Mucosa of descending colon (tissue), 3 donors: Measurements from ENCODE around the gene KIAA0232. TPM values are rescaled to one million over a fixed set of nuclear protein-coding genes. Genes with fewer than 3 reads are reported as not detected.

Source experiments
- ATAC-seq: fragments of 200-7000 bp; cut with Tn5 transposase; one replicate; pipeline ENCODE4 v1.9.1; 2020; ENCODE audit warnings: mild to moderate bottlenecking, moderate library complexity
- DNase-seq, 3 donors: peaks; one replicate each; pipeline ENCODE4 v3.0.0-alpha.2; 2020
- H3K36me3 ChIP-seq: fragments of 200-600 bp; one replicate; pipeline ENCODE4 v1.8.0; 2021; ENCODE audit warnings: low read depth, mild to moderate bottlenecking
- H3K4me1 ChIP-seq: fragments of 200-600 bp; one replicate; pipeline ENCODE4 v1.8.0; 2021; ENCODE audit warnings: low read depth, mild to moderate bottlenecking
- H3K4me3 ChIP-seq: fragments of 200-600 bp; one replicate; pipeline ENCODE4 v1.8.0; 2021; ENCODE audit warnings: mild to moderate bottlenecking
- H3K9me3 ChIP-seq: fragments of 200-600 bp; one replicate; pipeline ENCODE4 v1.8.0; 2021; ENCODE audit warnings: mild to moderate bottlenecking
- intact Hi-C, 2 donors: fragments of 100-400 bp; cut with DNase I in 1 of 2; cut with micrococcal nuclease in 1 of 2; formaldehyde crosslinking; loops; one replicate each; pipeline versions ENCODE4 v1.11.0 to v1.11.1; 2022; cut with DNase I, micrococcal nuclease
- total RNA-seq, 3 donors: library from RNA; stranded (reverse); fragmentation: NEBNext Ultra II Directional in 2 of 3; extraction: Animal tissue kit (Norgen Biotek cat#: 25700) in 2 of 3; gene quantifications; one replicate each; pipeline versions ENCODE4 v1.2.1 to v1.2.4, GENCODE V29; 2021 to 2023
- TF ChIP-seq, protein P1 (sequence below): fragments of 200-600 bp; IDR thresholded peaks from one replicate; pipeline ENCODE4 v1.8.0; 2022; ENCODE audit warnings: antibody characterized with exemption, mild to moderate bottlenecking
- donor health status: DM: no; HTN: no; CAD: no; lungs with moderate emphysema.
- donor health status: DM: no; HTN: no; CAD: no.
- donor health status: DM: no; HTN: yes; CAD: no.

The KIAA0232 gene
- total RNA-seq, 3 donors from 2014 or later = 31.5 to 47.4 (median 46.6) TPM

- no peaks in the 10 kb centered on the region for H3K4me1 ChIP-seq
- no peaks in the 10 kb centered on the region for H3K36me3 ChIP-seq
- TF ChIP-seq, protein P1, sequence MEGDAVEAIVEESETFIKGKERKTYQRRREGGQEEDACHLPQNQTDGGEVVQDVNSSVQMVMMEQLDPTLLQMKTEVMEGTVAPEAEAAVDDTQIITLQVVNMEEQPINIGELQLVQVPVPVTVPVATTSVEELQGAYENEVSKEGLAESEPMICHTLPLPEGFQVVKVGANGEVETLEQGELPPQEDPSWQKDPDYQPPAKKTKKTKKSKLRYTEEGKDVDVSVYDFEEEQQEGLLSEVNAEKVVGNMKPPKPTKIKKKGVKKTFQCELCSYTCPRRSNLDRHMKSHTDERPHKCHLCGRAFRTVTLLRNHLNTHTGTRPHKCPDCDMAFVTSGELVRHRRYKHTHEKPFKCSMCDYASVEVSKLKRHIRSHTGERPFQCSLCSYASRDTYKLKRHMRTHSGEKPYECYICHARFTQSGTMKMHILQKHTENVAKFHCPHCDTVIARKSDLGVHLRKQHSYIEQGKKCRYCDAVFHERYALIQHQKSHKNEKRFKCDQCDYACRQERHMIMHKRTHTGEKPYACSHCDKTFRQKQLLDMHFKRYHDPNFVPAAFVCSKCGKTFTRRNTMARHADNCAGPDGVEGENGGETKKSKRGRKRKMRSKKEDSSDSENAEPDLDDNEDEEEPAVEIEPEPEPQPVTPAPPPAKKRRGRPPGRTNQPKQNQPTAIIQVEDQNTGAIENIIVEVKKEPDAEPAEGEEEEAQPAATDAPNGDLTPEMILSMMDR = no peak
- no peak for DNase-seq
- H3K9me3 ChIP-seq = no peaks in the 10 kb centered on the region
- no peak overlapping the region for H3K4me3 ChIP-seq
- intact Hi-C loops = no loop called here
- ATAC-seq = no peak
Measured at GRCh38 chr4:6858997-6859396, 76.5 kb downstream of the KIAA0232 start.

DNA sequence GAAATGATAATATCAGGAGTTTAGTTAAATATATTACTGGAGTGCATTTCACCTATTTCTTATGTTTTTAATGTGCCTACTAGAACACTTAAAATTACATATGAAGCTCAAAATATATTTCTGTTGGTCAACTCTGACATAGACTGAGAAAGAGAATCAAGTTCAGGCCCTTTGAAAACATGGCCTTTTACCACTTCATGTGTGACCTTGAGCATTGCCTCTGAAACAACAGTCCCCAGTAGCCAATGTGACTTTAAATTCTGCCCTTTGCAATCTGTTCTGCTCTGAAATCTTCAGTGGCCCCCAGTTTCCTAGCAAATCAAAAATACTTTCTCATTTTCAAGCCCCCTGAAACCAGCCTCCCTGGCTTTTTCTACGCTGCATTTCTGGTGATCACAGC, 77.0 kb downstream of the KIAA0232 start:
- ATAC-seq (no peak), DNase-seq (no peak)
- no peaks in the 10 kb centered on the region for H3K9me3 ChIP-seq
- TF ChIP-seq, protein P1 = no peak
- no peaks in the 10 kb centered on the region for H3K4me1 ChIP-seq
- no peak overlapping the region for H3K4me3 ChIP-seq
- intact Hi-C loops = no loop called here
- H3K36me3 ChIP-seq = no peaks in the 10 kb centered on the region

DNA sequence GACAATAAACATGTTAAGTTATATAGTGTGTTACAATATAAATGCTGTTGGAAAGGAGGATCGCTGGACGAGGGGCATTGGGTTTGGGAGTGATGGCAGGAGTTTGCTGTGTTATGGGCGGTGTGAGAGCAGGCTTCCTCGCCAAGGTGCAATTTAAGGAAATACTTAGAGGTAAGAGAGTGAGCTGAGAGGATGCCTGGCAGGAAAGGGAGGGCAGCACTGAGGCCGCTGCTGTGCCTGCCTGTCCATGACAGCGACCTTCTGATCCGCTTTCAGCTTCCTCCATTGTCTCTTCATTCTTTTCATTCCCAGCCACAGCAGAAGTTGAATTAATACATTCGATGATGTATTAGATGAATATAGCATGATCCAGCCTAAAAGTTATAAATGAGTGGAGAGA, 85.9 kb downstream of the KIAA0232 start:
- TF ChIP-seq, protein P1 = no peak
- H3K4me3 ChIP-seq = no peak overlapping the region
- H3K4me1 ChIP-seq = no peaks in the 10 kb centered on the region
- H3K36me3 ChIP-seq = no peaks in the 10 kb centered on the region
- DNase-seq (no peak), ATAC-seq (no peak)
- intact Hi-C loops = no loop called here
- H3K9me3 ChIP-seq = no peaks in the 10 kb centered on the region

DNA sequence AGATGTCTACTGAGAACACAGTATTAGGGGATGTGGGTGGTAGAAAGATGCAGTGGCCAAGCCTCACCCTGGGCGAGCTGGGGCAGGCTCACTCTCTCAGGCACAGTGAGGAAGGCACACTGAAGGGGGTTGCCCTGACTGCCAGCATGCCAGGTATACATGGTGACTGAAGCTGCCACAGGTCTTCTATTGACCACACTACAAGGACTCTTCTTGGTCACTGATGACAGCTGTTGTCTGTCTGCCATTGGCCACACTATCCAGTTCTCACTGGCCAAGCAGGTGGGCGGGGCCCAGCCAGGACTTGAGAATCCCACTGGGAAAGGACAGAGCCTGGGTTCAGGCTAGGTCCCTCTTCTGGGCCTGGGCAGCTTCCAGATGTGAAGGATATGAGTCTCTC, 87.4 kb downstream of the KIAA0232 start:
- no peaks in the 10 kb centered on the region for H3K4me1 ChIP-seq
- no peak for DNase-seq
- no peak overlapping the region for H3K4me3 ChIP-seq
- intact Hi-C loops = loop anchor here in 1 of 2 donors (5.0 kb wide), 1 partner anchor 148 kb away; no protein-coding TSS in a partner anchor
- no peaks in the 10 kb centered on the region for H3K9me3 ChIP-seq
- no peak for ATAC-seq
- TF ChIP-seq, protein P1 = no peak
- peaks cover 4% of the 10 kb centered on the region for H3K36me3 ChIP-seq

- H3K4me3 ChIP-seq = no peak overlapping the region
- DNase-seq = no peak
Measured at GRCh38 chr4:6873291-6873690, 90.8 kb downstream of the KIAA0232 start.

More at GRCh38 chr4:6873291-6873690, 90.8 kb downstream of the KIAA0232 start:
- intact Hi-C loops = loop anchor here in 1 of 2 donors (5.0 kb wide), 1 partner anchor 151 kb away; no protein-coding TSS in a partner anchor
- H3K9me3 ChIP-seq = no peaks in the 10 kb centered on the region
- no peaks in the 10 kb centered on the region for H3K4me1 ChIP-seq
- TF ChIP-seq, protein P1 = no peak
- H3K36me3 ChIP-seq = peaks cover 4% of the 10 kb centered on the region
- peak; percentile 19 for ATAC-seq
